Lung microvascular endothelial cell (primary cell): ENCODE measurements around the gene CFAP126. TPM values are rescaled to one million over a fixed set of nuclear protein-coding genes. Genes with fewer than 3 reads are reported as not detected.
"Not testable (repeated sequence)": the region's sequence is repeated elsewhere in the genome, so short reads cannot be mapped to it uniquely, and the experiment has no call there.

Experiments used
- DNase-seq, 2 donors: peaks; one replicate each; pipeline versions ENCODE4 v3.0.0 to v3.0.0-alpha.2; 2010; ENCODE audit warnings: low read depth in 2 of 2
- total RNA-seq: library from RNA; depleted of rRNA; stranded (reverse); fragments of >200 nt; gene quantifications from 2 replicates; pipeline ENCODE4 v1.2.1, GENCODE V29; 2014

CFAP126 gene
- total RNA-seq, result not detected in 2 replicates

GRCh38 chr1:161367684-161368400, at the start of gene CFAP126:
TSS of gene CFAP126 (minus strand) at chr1:161367876. CDS start at chr1:161367868, 8 bp downstream.
- DNase-seq, result peak; percentile 88 to 95

GRCh38 chr1:161413050-161413449, 45.4 kb upstream of the CFAP126 start:
- not testable (repeated sequence) for DNase-seq

- not testable (repeated sequence) for DNase-seq
Measured at GRCh38 chr1:161410636-161410970, 42.9 kb upstream of the CFAP126 start.

GRCh38 chr1:161409848-161410635, 42.4 kb upstream of the CFAP126 start:
- not testable (repeated sequence) for DNase-seq

GRCh38 chr1:161408429-161409052, 40.9 kb upstream of the CFAP126 start:
- DNase-seq, result no peak

- DNase-seq, result no peak
Measured at GRCh38 chr1:161407451-161407985, 39.8 kb upstream of the CFAP126 start.

- DNase-seq, result not testable (repeated sequence)
Measured at GRCh38 chr1:161406551-161406950, 38.9 kb upstream of the CFAP126 start.

GRCh38 chr1:161404051-161404597, 36.4 kb upstream of the CFAP126 start:
- DNase-seq, result no peak

GRCh38 chr1:161402446-161402845, 34.8 kb upstream of the CFAP126 start:
- peak; percentile 19 to 21 for DNase-seq

GRCh38 chr1:161399257-161399998, 31.8 kb upstream of the CFAP126 start:
- peak; percentile 88 to 89 for DNase-seq

GRCh38 chr1:161398900-161399256, 31.2 kb upstream of the CFAP126 start:
- DNase-seq, result no peak

GRCh38 chr1:161397038-161397437, 29.4 kb upstream of the CFAP126 start:
- not testable (repeated sequence) for DNase-seq

GRCh38 chr1:161393151-161393550, 25.5 kb upstream of the CFAP126 start:
- no peak for DNase-seq

GRCh38 chr1:161391611-161392010, 23.9 kb upstream of the CFAP126 start:
- DNase-seq, result no peak

GRCh38 chr1:161391136-161391535, 23.5 kb upstream of the CFAP126 start:
- not testable (repeated sequence) for DNase-seq

GRCh38 chr1:161390559-161390858, 22.8 kb upstream of the CFAP126 start:
- DNase-seq, result no peak

- peak; percentile 97 to 99 for DNase-seq
Measured at GRCh38 chr1:161389691-161390558, 22.2 kb upstream of the CFAP126 start.

- DNase-seq, result not testable (repeated sequence)
Measured at GRCh38 chr1:161389158-161389557, 21.5 kb upstream of the CFAP126 start.

GRCh38 chr1:161388639-161389038, 21.0 kb upstream of the CFAP126 start:
- no peak for DNase-seq
